HFFc6 (cell line): Measurements from ENCODE around the gene LCN10. TPM values are rescaled to one million over a fixed set of nuclear protein-coding genes. Genes with fewer than 3 reads are reported as not detected.

Experiments
- DNase-seq: peaks from one replicate; pipeline ENCODE4 v3.0.0-alpha.2; 2018
- H3K27ac Mint-ChIP-seq: 2 replicates; pipeline ENCODE4 v1.8.0; 2020; ENCODE audit warnings: mild to moderate bottlenecking, mixed read lengths
- H3K27me3 Mint-ChIP-seq: 2 replicates; pipeline ENCODE4 v1.8.0; 2021; ENCODE audit warnings: mild to moderate bottlenecking, moderate library complexity, mixed read lengths; ENCODE audit not compliant: insufficient read depth
- H3K36me3 Mint-ChIP-seq: 2 replicates; pipeline ENCODE4 v1.8.0; 2021; ENCODE audit warnings: low read depth, mixed read lengths
- H3K4me1 Mint-ChIP-seq: 2 replicates; pipeline ENCODE4 v1.8.0; 2020; ENCODE audit warnings: low read depth, mixed read lengths
- H3K4me3 Mint-ChIP-seq: 2 replicates; pipeline ENCODE4 v1.8.0; 2020; ENCODE audit warnings: mild to moderate bottlenecking, moderate library complexity, mixed read lengths
- H3K9me3 Mint-ChIP-seq: 2 replicates; pipeline ENCODE4 v1.8.0; 2020; ENCODE audit warnings: mild to moderate bottlenecking, mixed read lengths
- CTCF ChIP-seq: fragments of 200-600 bp; sonication (generic); IDR thresholded peaks from 2 replicates; pipeline ENCODE4 v1.5.0; 2021; ENCODE audit warnings: antibody characterized with exemption, mild to moderate bottlenecking
- total RNA-seq, 6 experiments: library from RNA; stranded (reverse); fragmentation: NEBNext Ultra II Directional; extraction: Animal tissue kit (Norgen Biotek cat#: 25700); gene quantifications; 2 replicates in 1 of 6; 3 replicates in 5 of 6; pipeline ENCODE4 v1.2.3, GENCODE V29; 2021

The LCN10 gene
- total RNA-seq, 6 experiments from 2014 or later: not detected

- no peak overlapping the region for H3K27ac Mint-ChIP-seq
- no peak for TF ChIP-seq CTCF
- H3K9me3 Mint-ChIP-seq: no peaks in the 10 kb centered on the region
- H3K4me1 Mint-ChIP-seq: peaks cover 7% of the 10 kb centered on the region
- H3K27me3 Mint-ChIP-seq: peaks cover 10% of the 10 kb centered on the region
- H3K4me3 Mint-ChIP-seq: no peak overlapping the region
- no peak for DNase-seq
- no peaks in the 10 kb centered on the region; the same call in 1 of the 2 replicates for H3K36me3 Mint-ChIP-seq
Measured at GRCh38 chr9:136717399-136717798, 25.3 kb downstream of the LCN10 start.

DNA sequence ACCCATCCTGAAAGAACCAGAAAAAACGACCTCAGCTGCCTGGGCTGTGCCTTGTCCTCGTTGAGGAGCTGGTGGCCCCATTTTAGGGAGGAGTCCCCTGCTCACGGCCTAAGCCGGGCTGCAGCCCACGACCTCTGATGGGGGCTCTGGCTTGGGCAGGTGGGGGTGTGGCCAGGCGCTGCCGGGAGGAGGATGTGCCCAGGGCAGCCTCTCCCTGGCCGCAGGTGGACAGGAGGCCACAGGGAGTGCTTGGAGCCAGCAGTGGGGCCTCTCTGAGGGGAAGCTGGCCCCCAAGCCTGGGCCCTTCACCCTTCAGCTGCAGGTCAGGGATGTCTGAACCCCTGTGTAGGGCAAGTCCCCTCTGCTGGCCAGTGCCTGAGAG lies 27.9 kb downstream of the LCN10 start:
- Mint-ChIP-seq H3K4me3 (no peak overlapping the region), H3K9me3 (no peaks in the 10 kb centered on the region), H3K36me3 (no peaks in the 10 kb centered on the region), H3K27ac (no peak overlapping the region), H3K27me3 (peaks cover 10% of the 10 kb centered on the region), H3K4me1 (peaks cover 15% of the 10 kb centered on the region)
- no peak for TF ChIP-seq CTCF
- DNase-seq: no peak

GRCh38 chr9:136714096-136714892 lies 28.4 kb downstream of the LCN10 start:
- TF ChIP-seq CTCF: no peak
- Mint-ChIP-seq H3K4me3 (no peak overlapping the region), H3K27ac (no peak overlapping the region), H3K36me3 (no peaks in the 10 kb centered on the region), H3K9me3 (no peaks in the 10 kb centered on the region), H3K27me3 (peaks cover 10% of the 10 kb centered on the region), H3K4me1 (peaks cover 15% of the 10 kb centered on the region)
- DNase-seq: no peak

DNA sequence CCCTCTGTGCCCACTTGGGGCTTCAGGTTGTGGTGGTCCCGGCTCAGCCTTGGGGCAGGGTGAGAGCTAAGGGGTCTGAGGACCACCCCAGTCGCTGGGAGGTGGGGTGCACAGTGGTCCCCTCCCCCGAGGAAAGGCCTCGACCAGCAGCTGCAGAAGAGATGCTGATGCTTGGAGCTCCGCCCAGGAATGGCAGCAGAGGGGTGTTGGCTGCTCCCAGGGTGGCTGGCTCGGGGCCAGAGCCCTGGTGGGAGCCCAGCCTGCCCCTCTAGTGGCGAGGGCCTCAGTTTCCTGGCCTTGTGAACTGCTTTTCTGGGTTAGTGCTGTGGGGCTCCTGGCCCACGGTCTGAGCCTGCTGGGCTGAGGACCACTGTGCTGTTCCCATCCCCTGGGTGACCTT lies 29.2 kb downstream of the LCN10 start:
- no peak overlapping the region for H3K27ac Mint-ChIP-seq
- peaks cover 10% of the 10 kb centered on the region for H3K27me3 Mint-ChIP-seq
- DNase-seq: no peak
- no peak overlapping the region for H3K4me3 Mint-ChIP-seq
- H3K36me3 Mint-ChIP-seq: no peaks in the 10 kb centered on the region
- H3K9me3 Mint-ChIP-seq: no peaks in the 10 kb centered on the region
- no peak for TF ChIP-seq CTCF
- H3K4me1 Mint-ChIP-seq: peaks cover 15% of the 10 kb centered on the region

- Mint-ChIP-seq H3K9me3 (no peaks in the 10 kb centered on the region), H3K27me3 (peaks cover 10% of the 10 kb centered on the region), H3K36me3 (no peaks in the 10 kb centered on the region), H3K4me3 (no peak overlapping the region), H3K4me1 (peaks cover 15% of the 10 kb centered on the region), H3K27ac (no peak overlapping the region)
- no peak for DNase-seq
- no peak for TF ChIP-seq CTCF
Measured at GRCh38 chr9:136712690-136713544, 29.8 kb downstream of the LCN10 start.
